HL-60 (cell line): ENCODE results near the gene DTL.

ENCODE experiments used
- DNase-seq, 2 experiments: peaks; one replicate each; pipeline ENCODE4 v3.0.0-alpha.2; 2010 to 2020; ENCODE audit warnings: low read depth in 1 of 2, low spot score in 1 of 2
- H3K27ac ChIP-seq: fragments of 250-450 bp; sonication (Bioruptor Pico); replicated peaks from 2 replicates; pipeline ENCODE4 v1.5.1; 2020; ENCODE audit warnings: mild to moderate bottlenecking, moderate library complexity
- H3K27me3 ChIP-seq: fragments of 250-450 bp; sonication (Bioruptor Pico); 2 replicates; pipeline ENCODE4 v1.5.1; 2021; ENCODE audit warnings: mild to moderate bottlenecking, moderate library complexity; ENCODE audit not compliant: insufficient read depth, poor library complexity, severe bottlenecking
- H3K4me3 ChIP-seq: replicated peaks from 2 replicates; pipeline ENCODE4 v1.5.1; 2011; ENCODE audit warnings: mild to moderate bottlenecking, control low read depth, low read length; ENCODE audit not compliant: insufficient read depth
- GABPA ChIP-seq: IDR thresholded peaks from 2 replicates; pipeline ENCODE4 v1.6.1; 2012; ENCODE audit warnings: low read depth
- POLR2AphosphoS5 ChIP-seq: IDR thresholded peaks from 2 replicates; pipeline ENCODE4 v1.6.1; 2012; ENCODE audit warnings: low read depth
- SPI1 ChIP-seq: IDR thresholded peaks from 2 replicates; pipeline ENCODE4 v1.6.1; 2012; ENCODE audit warnings: low read depth, mild to moderate bottlenecking, borderline replicate concordance
- TF ChIP-seq, protein P1 (sequence below): IDR thresholded peaks from 2 replicates; pipeline ENCODE4 v1.6.1; 2012; ENCODE audit warnings: low read depth; ENCODE audit not compliant: insufficient replicate concordance
- TF ChIP-seq, protein P2 (sequence below): IDR thresholded peaks from one replicate; pipeline ENCODE4 v1.5.1; 2011; ENCODE audit warnings: low read length, control low read depth, inconsistent platforms; ENCODE audit not compliant: insufficient read depth

Gene DTL

DNA sequence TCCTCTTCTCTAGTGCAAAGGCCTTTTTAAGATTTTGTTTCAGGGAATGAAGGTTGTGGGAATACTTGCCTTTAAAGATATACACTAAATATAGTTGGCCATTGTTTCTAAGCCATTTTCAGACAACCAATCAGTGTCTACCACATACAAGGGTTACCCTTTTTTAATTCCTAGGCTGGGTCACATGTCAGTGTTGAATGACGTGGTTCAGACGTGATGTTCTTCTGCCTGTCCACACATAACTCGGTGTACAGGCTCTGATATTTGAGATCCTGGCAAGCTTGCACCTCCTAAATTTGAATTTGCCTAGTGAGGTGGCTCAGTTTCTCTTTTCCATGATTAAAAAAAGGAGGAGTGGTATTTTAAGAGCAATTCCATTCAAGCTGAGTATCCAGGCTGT lies 38.8 kb downstream of the DTL start:
- TF ChIP-seq, protein P1, sequence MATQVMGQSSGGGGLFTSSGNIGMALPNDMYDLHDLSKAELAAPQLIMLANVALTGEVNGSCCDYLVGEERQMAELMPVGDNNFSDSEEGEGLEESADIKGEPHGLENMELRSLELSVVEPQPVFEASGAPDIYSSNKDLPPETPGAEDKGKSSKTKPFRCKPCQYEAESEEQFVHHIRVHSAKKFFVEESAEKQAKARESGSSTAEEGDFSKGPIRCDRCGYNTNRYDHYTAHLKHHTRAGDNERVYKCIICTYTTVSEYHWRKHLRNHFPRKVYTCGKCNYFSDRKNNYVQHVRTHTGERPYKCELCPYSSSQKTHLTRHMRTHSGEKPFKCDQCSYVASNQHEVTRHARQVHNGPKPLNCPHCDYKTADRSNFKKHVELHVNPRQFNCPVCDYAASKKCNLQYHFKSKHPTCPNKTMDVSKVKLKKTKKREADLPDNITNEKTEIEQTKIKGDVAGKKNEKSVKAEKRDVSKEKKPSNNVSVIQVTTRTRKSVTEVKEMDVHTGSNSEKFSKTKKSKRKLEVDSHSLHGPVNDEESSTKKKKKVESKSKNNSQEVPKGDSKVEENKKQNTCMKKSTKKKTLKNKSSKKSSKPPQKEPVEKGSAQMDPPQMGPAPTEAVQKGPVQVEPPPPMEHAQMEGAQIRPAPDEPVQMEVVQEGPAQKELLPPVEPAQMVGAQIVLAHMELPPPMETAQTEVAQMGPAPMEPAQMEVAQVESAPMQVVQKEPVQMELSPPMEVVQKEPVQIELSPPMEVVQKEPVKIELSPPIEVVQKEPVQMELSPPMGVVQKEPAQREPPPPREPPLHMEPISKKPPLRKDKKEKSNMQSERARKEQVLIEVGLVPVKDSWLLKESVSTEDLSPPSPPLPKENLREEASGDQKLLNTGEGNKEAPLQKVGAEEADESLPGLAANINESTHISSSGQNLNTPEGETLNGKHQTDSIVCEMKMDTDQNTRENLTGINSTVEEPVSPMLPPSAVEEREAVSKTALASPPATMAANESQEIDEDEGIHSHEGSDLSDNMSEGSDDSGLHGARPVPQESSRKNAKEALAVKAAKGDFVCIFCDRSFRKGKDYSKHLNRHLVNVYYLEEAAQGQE = no peak
- DNase-seq = no peak
- Histone ChIP-seq H3K4me3 (no peak overlapping the region), H3K27me3 (no peaks in the 10 kb centered on the region), H3K27ac (no peak overlapping the region)

DNA sequence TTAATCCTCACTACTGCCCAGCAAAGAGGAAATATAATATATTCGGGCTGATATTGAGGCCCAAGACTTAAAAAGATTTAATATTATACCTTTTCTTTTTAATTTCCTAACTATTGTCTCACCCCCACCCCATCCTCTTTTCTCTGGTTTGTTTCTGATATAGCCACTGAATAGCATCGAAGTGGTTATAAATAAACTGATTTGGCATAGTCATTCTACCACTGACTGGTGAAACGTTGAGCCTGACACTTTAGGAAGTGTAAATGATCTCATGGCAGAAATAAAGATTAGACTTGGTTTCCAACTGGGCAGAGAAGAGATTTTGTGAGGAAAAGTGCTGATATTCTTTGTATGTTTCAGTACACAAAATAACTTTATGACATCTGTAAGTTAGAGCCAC lies 39.3 kb downstream of the DTL start:
- no peaks in the 10 kb centered on the region for H3K27me3 ChIP-seq
- no peak overlapping the region for H3K27ac ChIP-seq
- DNase-seq = no peak
- TF ChIP-seq, protein P1 = no peak
- TF ChIP-seq SPI1 (no peak), GABPA (no peak)
- TF ChIP-seq, protein P2, sequence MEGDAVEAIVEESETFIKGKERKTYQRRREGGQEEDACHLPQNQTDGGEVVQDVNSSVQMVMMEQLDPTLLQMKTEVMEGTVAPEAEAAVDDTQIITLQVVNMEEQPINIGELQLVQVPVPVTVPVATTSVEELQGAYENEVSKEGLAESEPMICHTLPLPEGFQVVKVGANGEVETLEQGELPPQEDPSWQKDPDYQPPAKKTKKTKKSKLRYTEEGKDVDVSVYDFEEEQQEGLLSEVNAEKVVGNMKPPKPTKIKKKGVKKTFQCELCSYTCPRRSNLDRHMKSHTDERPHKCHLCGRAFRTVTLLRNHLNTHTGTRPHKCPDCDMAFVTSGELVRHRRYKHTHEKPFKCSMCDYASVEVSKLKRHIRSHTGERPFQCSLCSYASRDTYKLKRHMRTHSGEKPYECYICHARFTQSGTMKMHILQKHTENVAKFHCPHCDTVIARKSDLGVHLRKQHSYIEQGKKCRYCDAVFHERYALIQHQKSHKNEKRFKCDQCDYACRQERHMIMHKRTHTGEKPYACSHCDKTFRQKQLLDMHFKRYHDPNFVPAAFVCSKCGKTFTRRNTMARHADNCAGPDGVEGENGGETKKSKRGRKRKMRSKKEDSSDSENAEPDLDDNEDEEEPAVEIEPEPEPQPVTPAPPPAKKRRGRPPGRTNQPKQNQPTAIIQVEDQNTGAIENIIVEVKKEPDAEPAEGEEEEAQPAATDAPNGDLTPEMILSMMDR = no peak
- H3K4me3 ChIP-seq = no peak overlapping the region

DNA sequence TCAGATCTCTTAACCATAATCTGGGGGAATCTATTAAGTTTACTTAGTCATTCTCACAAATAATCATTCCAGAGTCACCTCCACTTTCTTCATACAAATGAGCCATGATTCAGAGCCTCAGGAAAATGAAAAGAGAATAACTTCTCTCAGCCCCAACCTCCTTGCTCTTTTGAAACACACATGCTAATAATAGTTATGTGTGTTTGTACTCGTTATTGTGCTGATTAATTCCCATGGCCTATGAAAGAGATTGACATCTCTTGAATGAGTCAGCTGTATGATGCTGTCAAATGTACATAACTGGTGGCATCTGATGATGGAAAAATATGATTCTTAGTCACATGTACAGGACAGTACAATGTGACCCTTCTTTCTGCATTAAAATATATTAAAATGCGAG lies 41.5 kb downstream of the DTL start:
- DNase-seq = no peak
- no peak for TF ChIP-seq SPI1
- TF ChIP-seq, protein P2 = no peak
- TF ChIP-seq POLR2AphosphoS5 = no peak
- no peak for TF ChIP-seq GABPA
- TF ChIP-seq, protein P1 = no peak
- no peak overlapping the region for H3K4me3 ChIP-seq
- no peaks in the 10 kb centered on the region for H3K27me3 ChIP-seq
- no peak overlapping the region for H3K27ac ChIP-seq

DNA sequence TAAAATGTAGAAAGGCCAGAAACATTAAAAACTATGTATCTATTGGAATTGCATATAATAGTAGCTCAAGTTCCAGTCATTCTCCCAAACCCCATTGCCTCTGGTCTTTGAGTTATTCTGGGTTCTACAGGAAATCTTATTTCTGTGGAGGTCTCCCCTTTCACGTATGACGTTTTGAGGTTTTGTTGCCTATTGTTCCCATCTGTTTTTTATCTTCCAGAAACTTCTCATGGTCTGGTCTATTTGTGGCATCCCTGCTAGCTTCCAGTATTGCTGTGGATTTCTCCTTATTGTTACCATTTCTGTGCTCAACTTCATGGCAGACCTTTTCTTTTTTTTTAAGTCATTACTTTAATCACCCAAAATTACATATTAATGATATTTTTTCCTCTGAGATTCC lies 43.3 kb downstream of the DTL start:
- no peak overlapping the region for H3K4me3 ChIP-seq

More for the DNA sequence above, 43.3 kb downstream of the DTL start:
- DNase-seq = no peak
- TF ChIP-seq GABPA = no peak
- H3K27me3 ChIP-seq = no peaks in the 10 kb centered on the region
- no peak overlapping the region for H3K27ac ChIP-seq
